Lower leg skin (tissue), 3 donors: Measurements from ENCODE around the gene TMEM130.

Experiments
- POLR2A ChIP-seq, 2 donors: fragments of 450-650 bp; IDR thresholded peaks; one replicate each; pipeline ENCODE4 v1.6.1; 2016 to 2017; ENCODE audit warnings: antibody characterized with exemption in 2 of 2, mild to moderate bottlenecking in 1 of 2, moderate library complexity in 1 of 2
- TF ChIP-seq, protein P1 (sequence below), 3 donors: fragments of 450-650 bp; IDR thresholded peaks; one replicate each; pipeline ENCODE4 v1.5.1; 2016; ENCODE audit warnings: antibody characterized with exemption in 3 of 3, mild to moderate bottlenecking in 3 of 3, moderate library complexity in 2 of 3

DNA sequence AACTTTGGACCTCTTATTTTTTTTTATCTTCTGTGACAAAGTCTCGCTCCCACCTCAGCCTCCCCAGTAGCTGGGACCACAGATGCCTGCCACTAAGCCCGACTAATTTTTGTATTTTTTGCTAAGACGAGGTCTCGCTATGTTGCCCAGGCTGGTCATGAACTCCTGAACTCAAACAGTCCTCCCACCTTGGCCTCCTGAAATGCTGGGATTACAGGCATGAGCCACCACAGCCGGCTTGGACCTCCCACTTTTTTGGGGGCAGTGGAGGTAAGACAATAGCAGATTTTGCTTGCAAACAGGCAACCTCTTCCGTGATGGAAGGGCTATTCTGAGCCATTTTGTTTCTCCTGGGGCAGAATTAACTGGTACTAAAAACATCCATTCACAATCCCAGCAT is 7.3 kb upstream of the TMEM130 start:
- no peak for TF ChIP-seq POLR2A (IDR thresholded peaks at IDR 0.05)
- TF ChIP-seq, protein P1, sequence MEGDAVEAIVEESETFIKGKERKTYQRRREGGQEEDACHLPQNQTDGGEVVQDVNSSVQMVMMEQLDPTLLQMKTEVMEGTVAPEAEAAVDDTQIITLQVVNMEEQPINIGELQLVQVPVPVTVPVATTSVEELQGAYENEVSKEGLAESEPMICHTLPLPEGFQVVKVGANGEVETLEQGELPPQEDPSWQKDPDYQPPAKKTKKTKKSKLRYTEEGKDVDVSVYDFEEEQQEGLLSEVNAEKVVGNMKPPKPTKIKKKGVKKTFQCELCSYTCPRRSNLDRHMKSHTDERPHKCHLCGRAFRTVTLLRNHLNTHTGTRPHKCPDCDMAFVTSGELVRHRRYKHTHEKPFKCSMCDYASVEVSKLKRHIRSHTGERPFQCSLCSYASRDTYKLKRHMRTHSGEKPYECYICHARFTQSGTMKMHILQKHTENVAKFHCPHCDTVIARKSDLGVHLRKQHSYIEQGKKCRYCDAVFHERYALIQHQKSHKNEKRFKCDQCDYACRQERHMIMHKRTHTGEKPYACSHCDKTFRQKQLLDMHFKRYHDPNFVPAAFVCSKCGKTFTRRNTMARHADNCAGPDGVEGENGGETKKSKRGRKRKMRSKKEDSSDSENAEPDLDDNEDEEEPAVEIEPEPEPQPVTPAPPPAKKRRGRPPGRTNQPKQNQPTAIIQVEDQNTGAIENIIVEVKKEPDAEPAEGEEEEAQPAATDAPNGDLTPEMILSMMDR (IDR thresholded peaks at IDR 0.05): no peak
